Stimulated activated CD8-positive, alpha-beta memory T cell treated with anti-CD3 and anti-CD28 coated beads, Interleukin-15, amount 100 ng/mL, for 4 hours (primary cell): Measurements from ENCODE around the gene MDP1.

Experiments
- DNase-seq, 2 donors: peaks; one replicate each; pipeline ENCODE4 v3.0.0-alpha.2; 2020; ENCODE audit warnings: low read depth in 2 of 2

Gene MDP1

DNA sequence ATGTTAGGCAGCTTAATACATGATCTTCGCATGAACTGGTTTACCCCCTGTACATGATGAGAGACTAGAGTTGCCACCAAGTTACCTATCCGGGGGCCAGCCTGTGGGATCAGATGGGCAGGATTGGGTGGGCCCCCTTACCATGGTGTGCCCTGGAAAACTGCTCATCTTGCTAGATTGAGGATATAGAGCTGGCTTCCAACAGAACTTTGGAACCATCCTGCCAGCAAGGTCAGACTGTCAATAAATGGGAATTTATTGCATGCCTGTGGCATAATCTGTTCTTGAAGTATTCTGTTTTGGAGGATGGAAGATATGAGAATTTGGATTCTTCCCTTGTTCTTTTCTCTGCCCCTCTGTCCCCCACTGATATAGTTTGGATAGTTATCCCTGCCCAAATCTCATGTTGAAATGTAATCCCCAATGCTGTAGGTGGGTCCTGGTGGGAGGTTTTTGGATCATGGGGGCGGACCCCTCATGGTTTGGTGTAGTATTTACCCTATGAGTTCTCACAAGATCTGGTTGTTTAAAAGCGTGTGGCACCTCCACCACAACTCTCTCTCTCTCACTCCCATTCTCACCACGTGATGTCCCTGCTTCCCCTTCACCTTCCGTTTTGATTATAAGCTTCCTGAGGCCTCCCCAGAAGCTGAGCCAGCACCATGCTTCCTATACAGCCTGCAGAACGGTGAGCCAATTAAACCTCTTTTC lies 16.9 kb downstream of the MDP1 start:
- no peak for DNase-seq

DNA sequence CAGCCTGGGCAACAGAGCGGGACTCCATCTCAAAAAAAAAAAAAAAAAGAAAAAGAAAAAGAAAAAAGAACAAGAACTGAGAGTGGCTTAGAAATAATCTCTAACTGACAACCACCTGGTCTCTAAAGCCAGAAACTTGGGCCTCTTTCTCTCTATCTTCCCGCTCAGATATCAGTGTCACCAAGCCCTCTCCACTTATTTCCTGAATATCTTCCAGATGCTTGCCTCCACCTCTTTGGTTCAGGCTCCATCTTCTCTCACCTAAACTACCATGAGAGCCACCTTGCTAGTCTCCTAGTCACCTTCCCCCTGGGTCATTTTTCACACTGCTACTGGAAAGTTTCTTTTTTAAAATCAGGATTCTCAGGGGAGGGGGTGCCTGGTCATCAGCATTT lies 18.8 kb downstream of the MDP1 start:
- DNase-seq, result no peak

DNA sequence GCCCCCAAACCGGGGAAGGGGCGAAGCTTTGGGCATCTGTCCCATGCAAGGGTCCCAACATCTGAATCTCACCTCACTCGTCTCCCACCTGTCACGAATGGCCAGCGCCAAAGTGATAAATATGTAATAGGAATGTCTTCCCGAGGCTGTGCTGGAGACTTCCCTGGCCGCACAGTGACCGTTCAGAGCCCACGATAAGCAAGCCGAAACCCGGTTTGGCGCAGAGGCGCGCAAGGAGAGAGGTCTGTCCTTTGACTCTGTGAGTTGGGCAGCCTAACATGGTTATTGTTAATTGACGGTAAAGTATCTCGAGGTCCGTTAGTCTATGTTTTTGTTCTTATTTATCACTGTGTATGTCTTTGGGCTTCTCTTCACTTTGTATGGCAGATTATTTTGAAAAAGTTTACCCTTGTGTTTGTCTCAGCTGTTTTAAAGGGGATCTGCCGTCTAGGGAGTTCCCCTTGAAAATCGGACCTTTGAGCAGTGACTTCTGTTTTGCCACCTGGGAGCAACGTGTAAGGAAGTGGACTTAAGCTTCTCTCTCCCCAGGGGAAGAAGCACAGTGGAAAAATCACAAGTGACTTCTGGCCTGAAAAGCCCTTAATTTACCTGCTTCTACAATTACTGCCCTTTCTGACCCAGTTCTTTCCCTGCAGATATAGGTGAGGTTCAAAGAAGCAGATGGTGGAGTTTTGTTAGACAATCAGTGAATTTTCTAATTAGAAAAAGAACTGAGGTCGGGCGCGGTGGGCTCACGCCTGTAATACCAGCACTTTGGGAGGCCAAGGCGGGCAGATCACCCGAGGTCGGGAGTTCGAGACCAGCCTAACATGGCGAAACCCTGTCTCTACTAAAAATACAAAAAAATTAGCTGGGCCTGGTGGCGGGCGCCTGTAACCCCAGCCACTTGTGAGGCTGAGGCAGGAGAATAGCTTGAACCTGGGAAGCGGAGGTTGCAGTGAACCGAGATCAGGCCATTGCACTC lies 19.5 kb downstream of the MDP1 start:
- no peak for DNase-seq

DNA sequence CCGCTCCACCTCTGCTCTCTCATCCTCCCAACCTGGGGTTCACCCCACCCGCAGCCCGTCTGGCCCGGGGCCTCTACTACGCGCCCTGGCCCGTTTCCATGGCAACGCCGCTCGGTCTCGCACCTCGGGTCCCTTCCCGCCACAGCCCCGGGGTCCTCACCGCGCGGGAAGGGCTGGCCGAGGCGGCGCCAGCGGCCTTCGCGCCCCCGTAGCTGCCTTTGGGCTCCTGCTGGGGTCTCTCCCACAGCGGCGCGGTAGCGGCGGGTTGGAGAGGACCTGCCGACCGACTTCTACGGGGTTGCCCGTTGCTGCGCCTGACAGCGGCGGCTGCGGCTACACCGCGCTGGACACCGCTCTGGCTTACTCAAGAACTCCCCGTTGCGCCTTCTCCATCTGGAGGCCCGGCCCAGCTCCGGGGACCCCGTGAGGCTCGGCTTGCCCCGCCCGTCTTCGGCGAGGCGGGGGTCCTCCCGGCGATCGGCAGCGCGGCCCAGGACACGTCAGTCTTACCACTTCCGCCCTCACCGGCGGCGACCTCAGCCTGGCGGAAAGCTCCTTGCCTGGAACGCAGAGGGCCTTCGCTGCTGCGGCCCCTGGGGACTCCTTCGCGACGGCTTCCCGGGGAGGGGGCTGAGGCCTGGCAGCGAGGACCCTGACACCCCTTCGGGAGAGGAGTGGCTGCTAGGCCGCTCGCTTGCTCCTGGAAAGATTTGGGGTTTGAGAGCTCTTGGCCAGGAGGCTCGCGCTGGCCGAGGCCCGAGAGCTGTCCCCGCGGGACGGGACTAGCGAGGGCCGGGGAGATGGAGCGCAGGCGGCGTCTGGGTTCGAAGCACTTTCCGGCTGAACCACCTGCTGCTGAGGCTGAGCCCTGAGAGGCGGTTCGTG lies 20.4 kb downstream of the MDP1 start, which contains the start of gene TM9SF1:
TM9SF1 (minus strand) TSS at position 256 of the 885 bp plus-strand sequence. CDS start 422 bp downstream, outside the sequence.
- peak; percentile 74 to 80 for DNase-seq

DNA sequence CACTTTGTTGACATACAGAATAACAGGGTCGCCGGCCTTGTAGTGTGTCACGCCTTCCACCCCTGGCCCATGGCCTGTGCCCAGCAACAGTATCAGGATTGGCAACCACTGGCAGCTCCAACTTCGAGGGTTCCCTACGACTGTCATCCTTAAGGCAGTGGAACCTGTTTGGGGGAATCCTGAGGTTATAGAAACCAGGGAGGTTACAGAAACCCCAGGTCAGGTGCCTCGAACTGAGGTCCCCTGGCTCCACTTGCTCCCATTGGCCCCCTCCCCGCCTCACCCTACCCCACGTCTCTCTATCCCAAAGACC lies 21.0 kb downstream of the MDP1 start:
- DNase-seq, result no peak

DNA sequence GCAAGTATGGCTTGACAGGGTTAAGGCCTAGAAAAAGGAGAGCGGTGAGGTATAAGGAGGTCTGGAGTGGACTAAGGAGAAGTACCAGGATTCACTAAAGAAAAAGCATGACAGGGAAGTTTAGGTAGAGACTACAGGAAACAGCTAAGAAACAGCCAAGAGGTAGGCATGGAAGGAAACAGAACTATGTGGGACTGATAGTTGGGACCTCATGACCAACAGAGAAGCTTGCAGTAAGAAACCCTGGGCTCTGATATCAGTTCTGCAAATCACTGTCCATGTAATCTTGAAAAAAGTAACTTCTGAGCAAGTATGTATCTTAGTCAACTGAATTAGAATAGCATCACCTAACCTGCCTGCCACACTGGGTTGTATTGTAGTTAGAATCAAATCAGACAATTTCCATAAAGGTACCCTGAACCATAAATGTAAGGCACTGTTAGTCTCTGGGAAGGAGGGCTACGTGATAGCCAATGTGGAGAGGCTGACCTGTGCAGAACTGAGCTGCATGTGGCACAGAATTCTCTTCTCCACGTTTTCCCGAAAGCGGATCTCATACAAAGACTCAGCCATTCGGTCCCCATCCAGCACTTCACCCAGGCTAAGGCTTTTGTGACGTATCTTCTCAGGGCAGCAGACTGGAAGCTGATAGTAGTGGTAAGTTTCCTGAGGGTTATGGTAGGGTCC lies 21.5 kb downstream of the MDP1 start:
- DNase-seq, result no peak

DNA sequence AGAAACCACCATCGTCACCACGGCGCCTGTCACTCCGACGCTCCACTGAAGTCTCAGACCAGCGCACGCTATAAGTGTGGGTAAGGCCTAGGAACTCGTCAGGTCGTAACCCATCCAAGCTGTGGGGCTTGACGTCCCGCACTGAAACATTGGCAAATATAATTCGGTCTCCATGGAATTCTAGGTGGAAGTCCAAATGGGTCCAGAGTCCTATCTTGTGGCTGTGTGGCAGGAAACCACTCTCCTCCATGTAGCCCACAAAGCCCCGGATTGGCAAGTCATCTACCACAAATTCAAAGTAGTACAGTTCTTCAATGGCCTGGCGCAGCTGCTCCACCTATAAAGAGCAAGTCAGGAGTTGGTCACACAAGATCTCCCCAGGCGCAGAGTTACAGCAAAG lies 22.9 kb downstream of the MDP1 start:
- no peak for DNase-seq

DNA sequence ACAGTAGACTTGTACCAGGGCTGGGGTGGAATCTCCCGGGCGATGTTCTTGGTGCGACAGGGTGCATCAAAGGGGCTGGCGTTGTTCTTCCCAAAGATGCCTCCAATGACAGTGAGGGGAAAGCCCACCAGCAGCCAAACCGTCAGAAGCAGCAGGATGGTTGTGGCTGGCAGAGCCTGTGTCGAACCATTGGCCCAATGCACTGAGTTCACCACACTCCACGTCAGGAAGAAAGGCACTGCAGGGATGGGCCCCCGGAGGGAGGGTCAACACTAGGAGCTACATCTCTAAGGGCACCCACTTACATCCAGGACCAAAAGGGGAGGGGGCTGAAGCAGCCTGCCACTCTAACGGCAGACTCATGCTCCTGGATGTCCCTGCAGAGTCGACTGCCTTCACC lies 25.4 kb downstream of the MDP1 start:
- DNase-seq, result no peak

DNA sequence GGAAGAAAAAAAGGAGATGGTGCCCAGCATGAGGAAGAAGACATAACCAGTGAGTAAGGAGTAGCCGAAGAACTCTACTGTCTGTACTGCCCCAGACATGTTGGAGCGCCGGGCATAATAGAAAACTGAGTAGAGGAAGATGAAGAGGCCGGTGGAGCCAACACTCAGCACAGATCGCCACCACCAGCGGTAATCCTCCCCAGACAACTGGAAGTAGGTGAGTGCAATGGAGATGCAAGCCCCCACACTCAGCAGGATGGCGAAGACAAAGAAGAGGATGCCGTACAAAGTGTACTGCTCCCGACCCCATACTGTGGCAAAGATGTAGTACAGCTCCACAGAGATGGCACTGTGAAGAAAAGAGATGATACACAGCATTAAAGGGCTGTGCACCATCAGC lies 26.4 kb downstream of the MDP1 start:
- no peak for DNase-seq

DNA sequence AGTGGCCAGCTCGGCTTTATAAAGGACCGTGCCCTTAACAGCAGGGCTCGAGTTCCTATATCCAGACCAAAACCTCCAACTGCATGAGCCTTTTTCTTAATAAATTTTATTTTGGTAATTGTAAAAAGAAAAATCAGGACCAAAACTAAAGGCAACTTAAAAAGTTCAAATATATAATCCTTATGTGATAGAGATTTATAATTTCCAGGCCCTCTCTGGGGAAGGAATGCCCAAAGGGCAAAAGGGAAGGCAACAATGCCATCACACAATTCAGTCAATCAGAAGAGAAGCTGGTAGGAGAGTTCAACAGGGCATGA lies 26.8 kb downstream of the MDP1 start:
- DNase-seq, result no peak

DNA sequence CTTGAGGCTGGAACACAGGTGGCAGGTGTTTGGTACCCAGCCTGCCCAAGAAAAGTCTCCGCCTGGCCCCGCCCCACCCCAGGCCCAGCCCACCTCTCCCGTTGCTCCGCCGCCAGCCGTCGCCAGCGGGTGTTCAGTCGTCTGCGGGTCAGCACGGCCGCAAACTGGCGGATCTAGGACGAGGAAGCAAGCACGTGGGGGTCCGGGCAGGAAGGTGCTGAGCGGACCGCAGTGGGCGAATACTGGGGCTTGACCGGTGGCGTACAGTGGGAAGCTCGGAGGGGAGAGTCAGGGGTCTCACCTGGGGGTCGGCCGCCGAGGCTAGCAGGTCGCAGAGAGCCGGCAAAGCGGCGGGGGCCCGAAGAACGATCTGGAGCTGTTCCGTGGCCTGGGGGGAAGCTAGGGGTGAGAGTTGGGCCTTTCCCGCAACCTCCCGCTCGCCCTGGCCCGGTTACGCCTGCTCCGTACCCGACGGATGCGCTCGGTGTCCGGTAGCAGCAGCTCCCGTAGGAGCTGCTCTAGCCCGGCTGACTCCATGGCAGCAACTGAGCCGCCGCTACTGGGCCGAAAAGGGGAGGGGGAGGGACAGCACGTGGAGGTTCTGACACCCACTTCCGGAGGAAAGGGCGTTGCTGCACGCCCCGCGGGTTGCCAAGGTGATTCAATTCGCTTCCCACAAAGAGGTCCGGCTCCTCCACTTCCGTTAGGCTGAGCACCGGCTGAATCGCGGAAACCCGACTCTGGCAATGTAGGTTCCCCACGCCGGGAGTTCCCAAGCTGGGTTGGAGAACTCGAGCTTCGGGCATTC lies 27.4 kb downstream of the MDP1 start, which contains the start of gene IPO4:
IPO4 (minus strand) TSS at position 566 of the 808 bp plus-strand sequence; CDS start at position 537, 29 bp downstream.
- DNase-seq, result peak; percentile 89 to 94

DNA sequence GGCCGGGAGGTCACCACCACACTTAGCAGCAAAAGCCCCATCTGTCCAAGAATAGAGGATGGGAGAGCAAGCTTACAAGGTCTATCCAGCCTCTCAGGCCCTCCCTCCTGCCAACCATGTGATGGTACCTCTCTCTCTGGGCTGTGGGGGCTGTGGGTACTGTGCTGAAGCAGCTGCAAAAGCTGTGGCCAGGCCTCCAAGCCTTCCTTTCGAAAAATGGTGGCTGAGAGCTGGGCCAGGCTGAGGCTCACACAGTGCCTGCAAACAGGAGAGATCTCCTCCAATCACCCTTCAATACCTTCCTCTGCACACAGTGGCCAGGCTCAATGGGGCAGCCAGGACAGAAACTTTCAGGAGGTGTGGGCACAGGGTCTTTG lies 28.3 kb downstream of the MDP1 start:
- DNase-seq, result no peak

DNA sequence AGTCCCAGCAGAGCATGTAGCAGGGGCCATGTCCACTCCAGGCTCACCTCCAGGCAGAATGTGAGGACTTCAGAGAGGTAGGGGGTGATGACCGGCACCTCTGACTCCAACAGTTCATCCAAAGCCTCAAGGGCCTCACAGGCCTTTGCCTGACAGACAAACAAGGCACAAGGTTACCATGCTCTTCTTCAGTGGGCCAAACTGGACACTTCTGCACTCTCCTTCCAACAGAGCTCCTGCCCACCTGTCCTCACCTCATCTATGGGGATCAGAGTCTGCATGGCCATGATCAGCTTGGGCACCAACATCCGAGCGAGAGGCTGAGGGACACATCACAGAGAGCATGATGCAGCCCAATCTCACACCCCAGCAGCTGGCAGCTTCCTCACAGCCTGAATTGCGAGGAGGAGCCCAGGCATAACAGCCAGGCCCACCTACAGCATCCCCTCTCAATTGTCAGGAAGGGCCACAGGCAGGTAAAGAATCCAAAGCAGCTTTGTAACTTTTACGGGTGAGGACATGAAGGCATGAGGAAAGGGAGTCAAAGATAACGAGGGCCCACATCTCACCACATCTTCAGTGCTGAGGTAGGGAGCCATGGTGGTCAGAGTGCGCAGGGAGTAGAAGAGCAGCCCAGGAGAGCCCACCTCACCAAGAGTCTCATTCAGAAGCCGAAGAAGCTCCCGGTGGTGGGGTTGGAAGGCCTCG lies 28.9 kb downstream of the MDP1 start:
- no peak for DNase-seq

DNA sequence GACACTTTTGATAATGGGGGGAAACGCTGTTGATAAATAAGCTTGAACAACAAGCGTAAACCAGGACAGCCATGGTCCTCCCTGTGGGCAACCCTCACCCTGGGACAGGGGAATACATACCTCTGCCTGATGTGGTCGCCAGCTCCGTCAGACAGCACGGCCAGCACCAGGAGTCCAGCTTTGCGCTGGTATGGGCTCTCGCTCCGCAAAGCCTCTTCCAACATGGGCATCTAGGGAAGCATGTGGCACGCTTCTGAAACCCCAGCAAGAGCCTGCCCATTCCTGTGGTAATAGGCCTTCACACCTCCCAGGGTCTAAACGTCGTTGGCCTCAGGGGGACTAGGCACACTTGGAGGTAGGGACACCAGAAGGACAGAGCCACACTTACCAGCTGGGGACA lies 30.1 kb downstream of the MDP1 start:
- no peak for DNase-seq

DNA sequence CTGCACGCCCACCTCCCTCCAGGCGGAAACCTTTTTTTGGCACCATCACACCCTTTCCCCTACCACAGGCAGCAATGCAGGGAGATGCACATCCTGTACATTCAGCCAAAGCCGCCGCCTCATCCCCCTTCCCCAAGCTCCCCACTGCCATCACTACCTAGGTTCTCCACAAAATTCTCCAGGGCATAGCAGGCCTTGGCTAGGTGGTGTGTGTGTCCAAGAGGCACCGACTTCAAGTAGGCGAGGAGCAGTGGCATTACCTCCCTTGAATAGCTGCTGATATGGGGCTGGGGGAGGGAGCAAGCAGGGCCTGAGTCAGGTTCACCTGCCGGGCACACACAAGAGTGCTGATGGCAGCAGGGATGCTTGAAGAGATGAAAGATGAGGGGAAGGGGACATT lies 30.8 kb downstream of the MDP1 start:
- no peak for DNase-seq

DNA sequence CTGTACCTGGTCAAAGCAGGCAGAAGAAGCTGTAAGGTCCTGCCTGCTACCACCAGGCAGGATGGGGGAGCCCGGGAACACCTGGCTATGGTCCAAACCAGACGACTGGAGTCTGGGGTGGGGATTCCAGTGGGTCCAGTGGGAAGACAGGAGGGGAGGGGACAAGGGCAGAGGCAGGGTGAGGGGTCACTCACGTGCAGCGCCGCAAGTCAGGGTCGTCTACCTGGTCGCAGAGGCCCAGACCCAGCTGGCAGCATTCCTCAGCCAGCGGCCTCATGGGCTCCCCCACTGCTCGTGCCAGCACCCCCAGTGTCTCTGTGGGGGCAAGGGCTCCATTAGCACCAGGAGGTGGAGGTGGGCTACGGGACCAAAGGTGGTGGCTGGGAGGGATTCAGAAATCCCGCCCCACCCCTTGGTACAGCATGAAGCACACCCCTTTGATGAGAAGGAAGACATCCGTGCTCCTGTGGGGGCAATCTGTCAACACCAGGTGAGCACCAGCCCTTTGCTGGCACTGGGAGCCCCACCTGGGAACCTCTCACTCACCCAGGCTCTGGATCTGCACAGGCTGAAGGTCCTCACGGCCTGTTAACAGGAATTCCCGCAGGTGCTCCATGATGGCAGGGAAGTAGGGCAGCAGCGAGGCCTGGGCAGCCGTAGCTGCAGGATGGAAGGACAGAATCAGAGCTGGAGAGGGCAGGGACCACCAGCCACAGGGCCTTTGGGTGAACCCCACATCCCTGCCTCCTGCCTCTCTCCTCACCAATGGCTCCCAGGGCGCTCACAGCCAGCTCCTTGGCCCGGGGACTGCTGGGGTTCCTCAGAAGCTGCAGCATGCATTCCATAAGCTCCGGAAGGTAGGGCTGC lies 31.5 kb downstream of the MDP1 start:
- DNase-seq, result no peak

DNA sequence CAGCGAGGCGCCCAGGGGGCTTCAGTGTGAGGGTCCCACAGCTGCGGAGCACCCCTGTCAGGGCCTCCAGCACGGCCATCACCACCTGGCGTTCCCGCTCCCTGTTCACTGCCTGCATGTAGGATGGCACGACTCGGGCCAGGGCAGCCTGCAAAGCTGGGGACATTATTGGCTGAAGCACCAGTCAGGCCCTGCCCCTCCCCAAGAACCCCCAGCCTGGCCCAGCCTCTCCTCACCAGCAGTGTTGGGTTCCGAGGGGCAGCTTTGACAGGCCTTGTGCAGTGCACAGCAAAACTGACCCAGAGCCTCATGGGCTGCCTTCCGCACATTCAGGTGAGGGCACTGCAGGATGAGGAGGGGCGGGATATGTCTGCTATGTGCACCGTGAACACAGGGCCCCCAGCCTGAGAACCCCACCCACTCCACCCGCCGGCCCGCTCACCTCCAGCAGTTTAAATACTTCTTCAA lies 32.8 kb downstream of the MDP1 start:
- DNase-seq, result no peak

DNA sequence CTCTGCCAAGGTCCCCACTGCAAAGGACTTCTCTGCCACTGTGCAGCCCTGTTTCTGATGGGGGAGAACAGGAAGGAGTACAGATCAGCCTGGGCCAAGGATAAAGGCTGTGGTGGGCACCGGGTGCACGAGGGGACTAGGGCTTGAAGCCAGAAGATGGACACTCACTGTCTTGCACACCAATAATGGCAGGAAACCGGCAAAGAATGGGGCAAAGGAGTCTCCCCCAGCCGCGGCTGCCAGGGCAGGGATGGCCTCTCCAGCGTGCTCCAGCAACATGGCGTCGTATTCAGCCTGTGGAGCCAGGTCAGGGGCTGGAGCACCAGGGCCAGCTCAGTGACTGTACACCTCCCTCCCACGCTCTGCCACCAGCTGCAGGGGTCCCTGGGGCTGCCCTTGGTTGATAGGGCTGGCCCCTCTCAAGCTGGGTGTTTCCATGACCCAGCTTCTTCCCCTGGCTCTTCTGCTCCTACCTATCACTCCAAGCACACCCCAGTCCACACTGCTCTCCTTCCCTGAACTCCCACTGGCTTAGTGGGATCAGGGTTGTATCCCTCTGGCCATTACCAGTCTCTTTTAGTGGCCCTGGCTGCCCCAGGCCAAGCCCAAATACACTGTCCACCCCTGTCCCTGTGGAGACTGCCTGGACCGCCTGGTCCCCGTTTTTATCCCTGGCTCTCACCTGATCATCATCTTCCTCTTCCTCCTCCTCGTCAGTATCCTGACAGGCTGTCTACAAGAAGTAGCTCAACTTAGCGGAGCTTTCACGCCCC lies 33.6 kb downstream of the MDP1 start:
- no peak for DNase-seq
